ENCODE results near the gene GDI2.

The GDI2 gene

GRCh38 chr10:5737352-5737751, 75.9 kb downstream of the GDI2 start:
- no peaks in the 10 kb centered on the region for H3K4me1 ChIP-seq (ENCODE audit: low read length)
- H3K36me3 ChIP-seq (replicated peaks; ENCODE audit: low read depth, low read length) = peaks cover 16% of the 10 kb centered on the region
- no peaks in the 10 kb centered on the region for H4K20me1 ChIP-seq (ENCODE audit: insufficient read depth, low read length)
- no peak overlapping the region for H3K27ac ChIP-seq (ENCODE audit: low read length)
- H3K4me2 ChIP-seq (ENCODE audit: low read length) = no peak overlapping the region
- H3K27me3 ChIP-seq (ENCODE audit: low read depth, low read length) = no peaks in the 10 kb centered on the region
- no peak overlapping the region for H3K9ac ChIP-seq (ENCODE audit: low read length)
- H2AFZ ChIP-seq (ENCODE audit: low read depth, low read length) = no peak overlapping the region
- TF ChIP-seq CTCF (IDR thresholded peaks at IDR 0.05; ENCODE audit: low read depth, low read length) = no peak
- TF ChIP-seq EZH2phosphoT487 (IDR thresholded peaks at IDR 0.05; ENCODE audit: low read depth) = no peak
- no peaks in the 10 kb centered on the region for H3K9me3 ChIP-seq (ENCODE audit: insufficient read depth, low read length)
- no peak overlapping the region for H3K4me3 ChIP-seq (ENCODE audit: low read length)
- no peaks in the 10 kb centered on the region; the same call in 1 of the 2 replicates for H3K79me2 ChIP-seq (ENCODE audit: low read length)

- no peaks in the 10 kb centered on the region for H3K4me1 ChIP-seq (ENCODE audit: low read length)
Observed at GRCh38 chr10:5736591-5736990, 76.6 kb downstream of the GDI2 start.

GRCh38 chr10:5735119-5735518, 78.1 kb downstream of the GDI2 start:
- Histone ChIP-seq H3K27ac (ENCODE audit: low read length) (no peak overlapping the region), H3K79me2 (ENCODE audit: low read length) (no peaks in the 10 kb centered on the region; the same call in 1 of the 2 replicates), H3K36me3 (replicated peaks; ENCODE audit: low read depth, low read length) (peaks cover 16% of the 10 kb centered on the region), H3K4me3 (ENCODE audit: low read length) (no peak overlapping the region), H2AFZ (ENCODE audit: low read depth, low read length) (no peak overlapping the region), H4K20me1 (ENCODE audit: insufficient read depth, low read length) (no peaks in the 10 kb centered on the region), H3K9ac (ENCODE audit: low read length) (no peak overlapping the region), H3K4me2 (ENCODE audit: low read length) (no peak overlapping the region), H3K27me3 (ENCODE audit: low read depth, low read length) (no peaks in the 10 kb centered on the region), H3K4me1 (ENCODE audit: low read length) (no peaks in the 10 kb centered on the region), H3K9me3 (ENCODE audit: insufficient read depth, low read length) (no peaks in the 10 kb centered on the region)
- TF ChIP-seq EZH2phosphoT487 (IDR thresholded peaks at IDR 0.05; ENCODE audit: low read depth) (no peak), CTCF (IDR thresholded peaks at IDR 0.05; ENCODE audit: low read depth, low read length) (no peak)

More at GRCh38 chr10:5736591-5736990, 76.6 kb downstream of the GDI2 start:
- Histone ChIP-seq H3K4me2 (ENCODE audit: low read length) (no peak overlapping the region), H3K4me3 (ENCODE audit: low read length) (no peak overlapping the region), H2AFZ (ENCODE audit: low read depth, low read length) (no peak overlapping the region), H3K27me3 (ENCODE audit: low read depth, low read length) (no peaks in the 10 kb centered on the region), H3K9me3 (ENCODE audit: insufficient read depth, low read length) (no peaks in the 10 kb centered on the region), H3K79me2 (ENCODE audit: low read length) (no peaks in the 10 kb centered on the region; the same call in 1 of the 2 replicates), H3K27ac (ENCODE audit: low read length) (no peak overlapping the region), H3K36me3 (replicated peaks; ENCODE audit: low read depth, low read length) (peaks cover 19% of the 10 kb centered on the region), H3K9ac (ENCODE audit: low read length) (no peak overlapping the region), H4K20me1 (ENCODE audit: insufficient read depth, low read length) (no peaks in the 10 kb centered on the region)
- TF ChIP-seq CTCF (IDR thresholded peaks at IDR 0.05; ENCODE audit: low read depth, low read length) (no peak), EZH2phosphoT487 (IDR thresholded peaks at IDR 0.05; ENCODE audit: low read depth) (no peak)

GRCh38 chr10:5732141-5732540, 81.1 kb downstream of the GDI2 start:
- Histone ChIP-seq H3K36me3 (replicated peaks; ENCODE audit: low read depth, low read length) (peaks cover 12% of the 10 kb centered on the region), H3K9ac (ENCODE audit: low read length) (no peak overlapping the region), H4K20me1 (ENCODE audit: insufficient read depth, low read length) (no peaks in the 10 kb centered on the region), H3K4me2 (ENCODE audit: low read length) (no peak overlapping the region), H3K4me3 (ENCODE audit: low read length) (no peak overlapping the region), H3K9me3 (ENCODE audit: insufficient read depth, low read length) (no peaks in the 10 kb centered on the region), H2AFZ (ENCODE audit: low read depth, low read length) (no peak overlapping the region), H3K27ac (ENCODE audit: low read length) (no peak overlapping the region), H3K4me1 (ENCODE audit: low read length) (no peaks in the 10 kb centered on the region), H3K27me3 (ENCODE audit: low read depth, low read length) (no peaks in the 10 kb centered on the region), H3K79me2 (ENCODE audit: low read length) (no peaks in the 10 kb centered on the region)
- no peak for TF ChIP-seq CTCF (IDR thresholded peaks at IDR 0.05; ENCODE audit: low read depth, low read length)
- TF ChIP-seq EZH2phosphoT487 (IDR thresholded peaks at IDR 0.05; ENCODE audit: low read depth) = no peak
